NCI-H2196 treated with DMSO at 0.1 percent for 48 hours (cell line): Measurements from ENCODE around the gene RNF166.

ENCODE experiments used
- DNase-seq: peaks from one replicate; lab custom pipeline; 2025; ENCODE audit not compliant: unreplicated experiment; lab: John Stamatoyannopoulos, UW

Gene RNF166

GRCh38 chr16:88711750-88712340 lies 5.6 kb upstream of the RNF166 start:
- DNase-seq: no peak

GRCh38 chr16:88710556-88710955 lies 4.3 kb upstream of the RNF166 start:
- DNase-seq: no peak

GRCh38 chr16:88706965-88707826 lies 988 bp upstream of the RNF166 start:
- DNase-seq: no peak

GRCh38 chr16:88705801-88706228 lies 393 bp downstream of the RNF166 start:
- no peak for DNase-seq

- DNase-seq: no peak
Observed at GRCh38 chr16:88705076-88705684, 1.0 kb downstream of the RNF166 start.

GRCh38 chr16:88703486-88704309 lies 2.5 kb downstream of the RNF166 start:
- no peak for DNase-seq

GRCh38 chr16:88702371-88703210 lies 3.6 kb downstream of the RNF166 start:
- DNase-seq: no peak

GRCh38 chr16:88701581-88702370 lies 4.4 kb downstream of the RNF166 start:
- DNase-seq: no peak

- DNase-seq: no peak
Observed at GRCh38 chr16:88700636-88701482, 5.3 kb downstream of the RNF166 start.

- DNase-seq: no peak
Observed at GRCh38 chr16:88700322-88700635, 5.9 kb downstream of the RNF166 start.

GRCh38 chr16:88699180-88699579 lies 7.0 kb downstream of the RNF166 start:
- DNase-seq: no peak

- DNase-seq: no peak
Observed at GRCh38 chr16:88698646-88699045, 7.6 kb downstream of the RNF166 start.

GRCh38 chr16:88697831-88698615 lies 8.2 kb downstream of the RNF166 start:
- no peak for DNase-seq

GRCh38 chr16:88697116-88697830 lies 8.9 kb downstream of the RNF166 start:
- DNase-seq: no peak

- DNase-seq: no peak
Observed at GRCh38 chr16:88696441-88696840, 9.8 kb downstream of the RNF166 start.

GRCh38 chr16:88695753-88696152 lies 10.5 kb downstream of the RNF166 start:
- DNase-seq: no peak

- DNase-seq: no peak
Observed at GRCh38 chr16:88695218-88695617, 11.0 kb downstream of the RNF166 start.
